DMS153 treated with DMSO at 0.1 percent for 48 hours (cell line): Measurements from ENCODE around the gene ADGRV1.
A peak's percentile ranks its signal among the peaks of the same experiment; 100 is the strongest.
"Not testable (repeated sequence)": the region's sequence is repeated elsewhere in the genome, so short reads cannot be mapped to it uniquely, and the experiment has no call there.

Source experiments
- DNase-seq: peaks from one replicate; lab custom pipeline; 2025; ENCODE audit not compliant: unreplicated experiment; lab: John Stamatoyannopoulos, UW

ADGRV1 gene

DNA sequence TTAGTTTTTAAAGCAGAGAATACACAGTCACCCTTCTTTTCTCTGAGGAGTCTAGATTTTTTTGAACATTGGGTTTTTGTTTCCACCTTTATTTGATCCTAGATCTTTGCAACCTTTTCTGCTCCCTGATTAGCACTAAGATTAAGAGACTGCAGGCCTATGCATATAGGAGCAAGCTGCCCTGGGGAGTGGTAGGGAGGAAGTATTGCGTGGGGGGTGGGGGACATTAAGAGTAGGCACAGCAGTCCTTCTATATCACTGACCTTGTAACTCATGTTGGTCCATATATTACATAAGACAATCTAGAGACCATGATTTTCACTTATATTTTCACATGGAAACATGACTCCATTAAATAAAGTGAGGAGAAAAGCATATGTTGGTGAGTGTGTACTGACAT is 149.1 kb downstream of the ADGRV1 start:
- no peak for DNase-seq

- peak; percentile 1 for DNase-seq
These were observed 150.9 kb downstream of the ADGRV1 start for GRCh38 chr5:90709323-90710155.

- no peak for DNase-seq
These were observed 159.8 kb downstream of the ADGRV1 start for GRCh38 chr5:90718387-90718786.

DNA sequence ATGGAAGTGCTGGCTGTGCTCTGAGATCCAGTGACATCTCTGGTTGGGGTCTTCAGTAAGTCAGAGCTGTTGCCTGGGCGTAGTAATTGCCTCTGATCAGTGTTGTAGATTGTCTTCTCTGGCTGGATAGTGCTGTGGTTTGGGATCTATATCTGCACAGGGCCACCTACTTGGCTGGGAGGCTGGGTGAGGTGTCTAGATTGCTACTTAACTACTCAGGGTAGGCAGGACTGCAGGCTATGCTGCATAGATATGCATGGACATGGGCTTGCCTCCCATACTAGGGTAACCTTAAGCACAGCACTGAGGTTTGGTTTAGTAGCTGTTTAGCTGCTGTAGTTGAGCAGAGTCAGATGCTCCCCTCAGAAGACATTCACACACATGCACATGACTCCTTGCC is 181.0 kb downstream of the ADGRV1 start:
- DNase-seq: no peak

DNA sequence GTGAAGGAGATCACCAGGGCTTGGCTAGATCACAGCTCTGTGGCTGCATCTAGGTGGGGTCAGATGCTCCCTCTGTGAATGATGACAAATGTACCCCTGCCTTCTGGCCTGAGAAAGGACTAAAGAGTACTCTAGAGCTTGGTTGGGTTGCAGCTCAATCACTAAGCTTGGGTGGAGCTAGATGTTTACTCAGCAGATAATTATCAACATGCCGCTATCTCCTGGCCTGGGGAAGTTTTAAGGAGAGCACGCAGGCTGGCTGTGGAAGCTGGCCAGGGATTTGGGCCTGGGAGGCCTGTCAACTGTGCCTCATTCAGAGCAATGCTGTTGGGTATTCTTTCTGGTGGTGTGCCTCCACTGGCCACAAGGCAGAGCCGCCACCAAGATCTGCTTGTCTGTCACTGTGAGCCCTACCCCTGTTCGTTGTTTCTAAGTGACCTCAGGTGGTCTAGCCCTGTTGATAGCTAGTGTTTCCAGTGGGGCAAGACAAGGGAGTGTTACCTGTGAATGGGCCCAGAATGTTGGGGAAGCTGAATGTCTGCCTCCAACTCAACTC is 181.7 kb downstream of the ADGRV1 start:
- no peak for DNase-seq

- DNase-seq: no peak
These were observed 182.5 kb downstream of the ADGRV1 start for GRCh38 chr5:90741022-90741564.

GRCh38 chr5:90746119-90746518 is 187.5 kb downstream of the ADGRV1 start:
- DNase-seq: no peak

- no peak for DNase-seq
These were observed 188.6 kb downstream of the ADGRV1 start for GRCh38 chr5:90747175-90747574.

DNA sequence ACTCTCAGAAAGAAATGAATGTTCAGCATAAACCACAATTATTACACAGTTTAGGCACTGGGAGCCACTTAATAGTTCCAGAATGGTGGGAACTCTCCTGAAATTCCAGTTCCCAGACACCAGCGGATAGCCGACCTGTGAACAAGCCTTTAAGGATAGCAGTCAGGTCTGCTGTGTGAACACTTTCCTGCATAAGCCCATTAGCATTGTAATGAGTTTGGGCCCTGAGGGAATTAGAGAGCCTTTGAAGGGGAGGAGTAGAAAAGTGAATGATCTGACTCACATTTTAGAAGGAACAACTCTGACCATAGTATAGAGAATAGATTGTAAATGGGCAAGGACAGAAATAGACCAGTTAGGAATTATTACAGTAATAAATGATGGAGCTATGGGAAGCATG is 189.1 kb downstream of the ADGRV1 start:
- DNase-seq: no peak

DNA sequence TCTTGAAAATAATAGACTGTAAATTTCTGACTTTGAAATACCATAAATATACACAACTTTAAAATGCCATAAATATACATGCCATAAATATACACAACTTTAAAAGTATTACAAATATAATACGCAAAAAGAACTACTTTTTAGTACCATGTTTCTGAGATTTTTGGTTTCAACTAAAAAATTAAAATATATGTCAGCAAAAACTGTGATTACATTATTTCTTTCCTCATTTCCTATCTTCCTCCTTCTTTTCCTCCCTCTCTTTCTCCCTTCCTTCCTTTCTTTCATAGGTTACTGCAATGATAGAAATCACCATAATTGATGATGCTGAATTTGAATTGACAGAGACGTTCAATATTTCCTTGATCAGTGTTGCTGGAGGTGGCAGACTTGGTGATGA is 200.5 kb downstream of the ADGRV1 start:
- DNase-seq: no peak

- DNase-seq: no peak
These were observed 209.1 kb downstream of the ADGRV1 start for GRCh38 chr5:90767710-90768109.

DNA sequence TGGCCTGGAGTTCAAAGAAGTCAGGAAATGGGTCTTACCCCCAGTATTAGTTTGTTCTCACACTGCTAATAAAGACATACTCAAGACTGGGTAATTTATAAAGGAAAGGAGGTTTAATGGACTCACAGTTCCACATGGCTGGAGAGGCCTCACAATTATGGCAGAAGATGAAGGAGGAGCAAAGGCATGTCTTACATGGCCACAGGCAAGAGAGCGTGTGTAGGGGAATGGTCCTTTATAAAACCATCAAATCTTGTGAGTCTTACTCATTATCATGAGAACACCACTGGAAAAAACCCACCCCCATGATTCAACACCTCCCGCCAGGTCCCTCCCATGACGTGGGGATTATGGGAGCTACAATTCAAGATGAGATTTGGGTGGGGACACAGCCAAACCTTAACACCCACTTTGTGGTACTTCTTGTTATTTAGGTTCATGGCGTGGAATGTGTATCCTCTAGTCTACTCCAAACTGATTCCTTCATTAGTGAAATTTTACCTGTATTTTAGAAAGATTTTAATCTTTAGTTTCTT is 211.5 kb downstream of the ADGRV1 start:
- DNase-seq: not testable (repeated sequence)

DNA sequence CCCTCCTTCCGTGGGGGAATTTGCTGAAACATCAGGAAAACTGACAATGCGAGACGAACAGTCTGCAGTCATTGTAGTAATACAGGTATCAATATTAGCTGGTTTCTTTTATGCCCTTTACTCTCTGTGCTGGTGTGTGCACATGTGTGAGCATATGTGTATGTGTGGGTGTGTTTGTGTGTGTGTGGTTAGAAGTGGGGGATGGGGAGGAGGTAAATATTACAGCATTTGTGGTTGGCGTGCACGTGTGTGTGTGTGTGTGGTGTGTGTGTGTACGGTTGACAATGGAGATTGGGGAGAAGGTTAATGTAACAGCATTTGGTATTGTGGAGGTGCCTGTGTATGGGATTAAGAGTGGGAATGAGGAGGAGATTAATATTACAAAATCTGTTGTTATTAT is 219.4 kb downstream of the ADGRV1 start:
- no peak for DNase-seq

DNA sequence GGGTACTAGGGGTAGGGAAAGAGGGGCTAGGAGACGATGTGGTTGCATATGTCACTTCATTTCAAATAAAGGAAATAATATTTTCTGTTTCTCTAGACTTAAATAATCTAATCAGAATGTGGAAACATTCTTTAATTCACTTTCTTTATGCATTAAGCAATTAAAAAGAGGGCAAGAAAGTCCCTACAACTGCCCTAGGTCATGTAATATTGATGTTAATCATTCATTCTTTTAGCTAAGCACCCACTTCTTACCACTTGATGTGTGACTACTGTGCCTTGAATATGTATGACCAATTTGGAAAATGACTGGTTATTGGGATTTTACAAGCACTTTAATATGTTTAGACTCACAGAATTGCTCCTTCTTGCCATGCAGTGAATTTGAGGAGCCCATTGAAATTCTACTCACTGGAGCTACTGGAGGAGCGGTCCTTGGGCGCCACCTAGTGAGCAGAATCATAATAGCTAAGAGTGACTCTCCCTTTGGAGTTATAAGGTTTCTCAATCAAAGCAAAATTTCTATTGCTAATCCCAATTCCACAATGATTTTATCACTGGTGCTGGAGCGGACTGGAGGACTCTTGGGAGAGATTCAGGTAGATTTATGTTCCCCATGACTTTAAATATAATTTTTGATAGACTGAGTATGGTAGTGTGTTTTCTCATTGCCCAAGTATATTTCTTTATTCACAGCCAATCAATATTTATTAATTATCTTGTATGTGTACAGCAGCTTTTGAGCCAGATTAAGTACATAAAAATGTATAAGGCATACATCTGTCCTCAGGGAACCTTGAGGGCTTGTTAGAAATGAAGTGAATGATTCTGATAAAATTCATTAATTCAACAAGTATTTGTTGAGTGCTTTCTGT is 225.1 kb downstream of the ADGRV1 start:
- DNase-seq: peak; percentile 5

- no peak for DNase-seq
These were observed 228.2 kb downstream of the ADGRV1 start for GRCh38 chr5:90786756-90787155.

- DNase-seq: no peak
These were observed 234.1 kb downstream of the ADGRV1 start for GRCh38 chr5:90792725-90793124.

- DNase-seq: no peak
These were observed 234.6 kb downstream of the ADGRV1 start for GRCh38 chr5:90793183-90793582.

DNA sequence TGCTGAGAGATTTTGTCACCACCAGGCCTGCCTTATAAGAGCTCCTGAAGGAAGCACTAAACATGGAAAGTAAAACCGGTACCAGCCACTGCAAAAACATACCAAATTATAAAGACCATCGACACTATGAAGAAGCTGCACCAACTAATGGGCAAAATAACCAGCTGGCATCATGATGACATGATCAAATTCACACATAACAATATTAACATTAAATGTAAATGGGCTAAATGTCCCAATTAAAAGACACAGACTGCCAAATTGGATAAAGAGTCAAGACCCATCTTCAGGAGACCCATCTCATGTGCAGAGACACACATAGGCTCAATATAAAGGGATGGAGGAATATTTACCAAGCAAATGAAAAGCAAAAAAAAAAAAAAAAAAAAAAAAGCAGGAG is 238.3 kb downstream of the ADGRV1 start:
- not testable (repeated sequence) for DNase-seq

- not testable (repeated sequence) for DNase-seq
These were observed 241.5 kb downstream of the ADGRV1 start for GRCh38 chr5:90800082-90800481.

DNA sequence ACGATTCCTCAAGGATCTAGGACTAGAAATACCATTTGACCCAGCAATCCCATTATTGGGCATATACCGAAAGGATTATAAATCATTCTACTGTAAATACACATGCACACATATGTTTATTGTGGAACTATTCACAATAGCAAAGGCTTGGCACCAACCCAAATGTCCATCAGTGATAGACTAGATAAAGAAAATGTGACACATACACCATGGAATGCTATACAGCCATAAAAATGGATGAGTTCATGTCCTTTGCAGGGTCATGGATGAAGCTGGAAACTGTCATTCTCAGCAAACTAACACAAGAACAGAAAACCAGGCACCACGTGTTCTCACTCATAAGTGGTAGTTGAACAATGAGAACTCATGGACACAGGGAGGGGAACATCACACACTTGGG is 241.9 kb downstream of the ADGRV1 start:
- not testable (repeated sequence) for DNase-seq
